Measurements from ENCODE around the gene TMEM235.
A peak's percentile ranks its signal among the peaks of the same experiment; 100 is the strongest.
"Not testable (repeated sequence)": the region's sequence is repeated elsewhere in the genome, so short reads cannot be mapped to it uniquely, and the experiment has no call there.

The TMEM235 gene

GRCh38 chr17:78238823-78239488, 7.5 kb downstream of the TMEM235 start:
- DNase-seq, result no peak

DNA sequence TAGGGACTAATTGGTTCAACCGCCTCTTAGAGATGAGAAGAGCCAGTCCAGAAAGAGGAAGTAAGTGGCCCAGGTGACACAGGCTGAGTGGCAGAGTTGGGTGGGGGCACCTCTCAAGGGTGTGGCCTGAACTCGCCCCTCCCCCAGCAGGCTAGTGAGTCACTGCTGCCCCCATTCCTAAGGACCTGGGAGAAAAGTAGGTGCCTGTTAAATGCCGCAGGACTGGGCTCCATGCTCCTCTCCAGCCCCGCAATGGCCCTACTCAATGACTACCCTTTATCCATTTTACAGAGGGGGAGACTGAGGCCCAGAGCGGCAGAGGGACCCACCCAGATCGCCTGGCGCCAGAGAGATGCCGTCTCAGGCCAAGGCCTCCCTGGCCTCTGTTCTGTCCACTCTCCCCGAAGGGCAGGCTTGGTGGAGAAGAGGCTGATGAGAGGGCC, 8.1 kb downstream of the TMEM235 start:
- DNase-seq, result no peak

DNA sequence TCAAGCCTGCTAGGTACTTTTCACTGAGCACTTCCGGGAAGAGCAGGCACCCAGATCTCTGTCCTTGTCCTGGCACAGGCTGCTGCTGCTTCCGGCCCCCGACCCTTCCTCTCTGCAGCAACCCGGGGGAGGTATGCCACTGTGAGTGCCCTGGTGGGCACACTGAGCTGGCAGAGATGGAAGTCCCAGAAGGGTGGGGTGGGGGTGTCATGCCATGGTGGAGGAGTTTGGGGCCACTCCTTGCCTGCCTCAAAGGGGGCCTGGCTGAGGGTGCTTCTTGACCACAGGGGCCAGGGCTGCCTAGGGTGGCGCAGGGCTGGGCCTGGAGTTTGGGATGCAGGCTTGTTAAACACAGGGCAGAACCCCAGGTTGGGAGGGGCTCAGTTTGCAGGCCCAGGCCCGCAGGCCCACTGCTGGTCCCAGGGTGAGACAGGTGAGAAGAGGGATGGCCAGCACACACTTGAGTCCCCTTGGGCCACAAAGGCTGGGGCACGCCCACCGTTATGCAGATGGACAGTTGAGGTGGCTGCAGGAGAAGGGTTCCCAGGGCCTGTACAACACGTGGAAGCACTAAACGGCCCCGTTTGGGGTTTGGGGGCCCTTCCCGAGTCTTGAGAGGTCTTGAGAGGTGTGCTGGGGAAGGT, 8.7 kb downstream of the TMEM235 start:
- no peak for DNase-seq

- no peak for DNase-seq
Measured at GRCh38 chr17:78240839-78241238, 9.4 kb downstream of the TMEM235 start.

GRCh38 chr17:78241277-78242023, 10.0 kb downstream of the TMEM235 start:
- peak in 1 of 5 experiments; percentile 45 for DNase-seq

GRCh38 chr17:78242024-78242742, 10.8 kb downstream of the TMEM235 start:
- DNase-seq, result peak in 1 of 5 experiments; percentile 29

DNA sequence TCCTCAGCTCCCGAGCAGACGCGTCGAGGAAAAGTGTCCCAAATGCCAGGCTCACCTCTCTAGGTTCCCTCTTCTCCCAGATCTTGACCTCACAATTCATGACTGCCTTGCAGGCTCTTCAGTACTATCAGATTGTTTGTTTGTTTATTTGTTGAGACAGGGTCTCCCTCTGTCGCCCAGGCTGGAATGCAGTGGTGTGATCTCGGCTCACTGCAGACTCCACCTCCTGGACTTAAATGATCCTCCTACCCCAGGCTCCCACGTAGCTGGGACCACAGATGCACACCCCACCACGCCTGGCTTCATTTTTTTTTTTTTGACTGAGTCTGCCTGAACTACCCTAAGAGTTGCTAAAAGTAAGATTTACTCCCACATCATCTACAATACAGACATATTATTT, 15.9 kb downstream of the TMEM235 start:
- DNase-seq, result no peak

- DNase-seq, result no peak
Measured at GRCh38 chr17:78248051-78248914, 16.9 kb downstream of the TMEM235 start.

DNA sequence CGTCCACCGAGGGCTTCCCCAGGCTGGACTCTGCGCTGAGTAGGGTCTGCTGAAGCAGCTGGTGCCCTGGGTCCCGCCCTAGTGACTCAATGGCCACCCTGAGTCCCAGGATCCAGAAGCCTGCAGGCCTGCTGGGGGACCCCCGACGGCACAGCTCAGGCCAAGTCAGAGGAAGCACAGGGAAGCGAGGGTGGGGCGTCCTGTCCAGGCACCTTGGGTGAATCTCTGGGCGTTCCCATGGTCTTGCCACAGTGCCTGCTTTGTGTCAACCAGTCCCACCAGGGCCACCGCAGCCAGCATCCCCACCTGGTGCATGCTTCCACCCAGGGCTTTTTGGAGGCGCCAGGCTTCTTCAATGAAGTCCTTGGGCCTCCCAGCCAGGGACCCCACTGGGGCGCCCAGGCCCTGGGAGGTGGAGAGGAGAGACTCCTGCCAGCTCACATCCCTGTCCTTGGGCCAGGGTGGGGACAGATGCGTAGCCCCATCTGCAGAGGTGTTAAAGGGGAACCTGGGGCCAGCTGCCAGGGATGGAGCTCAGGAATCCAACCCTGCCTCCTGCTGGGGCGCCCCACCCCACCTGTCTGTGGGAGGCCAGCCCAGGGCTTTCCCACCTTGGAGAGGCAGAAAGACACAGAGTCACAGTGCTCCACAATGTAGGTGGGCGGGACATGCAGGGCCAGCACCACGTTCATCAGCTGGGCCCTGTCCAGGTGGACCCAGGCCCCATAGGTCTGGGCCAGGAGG, 17.8 kb downstream of the TMEM235 start:
- DNase-seq, result no peak

DNA sequence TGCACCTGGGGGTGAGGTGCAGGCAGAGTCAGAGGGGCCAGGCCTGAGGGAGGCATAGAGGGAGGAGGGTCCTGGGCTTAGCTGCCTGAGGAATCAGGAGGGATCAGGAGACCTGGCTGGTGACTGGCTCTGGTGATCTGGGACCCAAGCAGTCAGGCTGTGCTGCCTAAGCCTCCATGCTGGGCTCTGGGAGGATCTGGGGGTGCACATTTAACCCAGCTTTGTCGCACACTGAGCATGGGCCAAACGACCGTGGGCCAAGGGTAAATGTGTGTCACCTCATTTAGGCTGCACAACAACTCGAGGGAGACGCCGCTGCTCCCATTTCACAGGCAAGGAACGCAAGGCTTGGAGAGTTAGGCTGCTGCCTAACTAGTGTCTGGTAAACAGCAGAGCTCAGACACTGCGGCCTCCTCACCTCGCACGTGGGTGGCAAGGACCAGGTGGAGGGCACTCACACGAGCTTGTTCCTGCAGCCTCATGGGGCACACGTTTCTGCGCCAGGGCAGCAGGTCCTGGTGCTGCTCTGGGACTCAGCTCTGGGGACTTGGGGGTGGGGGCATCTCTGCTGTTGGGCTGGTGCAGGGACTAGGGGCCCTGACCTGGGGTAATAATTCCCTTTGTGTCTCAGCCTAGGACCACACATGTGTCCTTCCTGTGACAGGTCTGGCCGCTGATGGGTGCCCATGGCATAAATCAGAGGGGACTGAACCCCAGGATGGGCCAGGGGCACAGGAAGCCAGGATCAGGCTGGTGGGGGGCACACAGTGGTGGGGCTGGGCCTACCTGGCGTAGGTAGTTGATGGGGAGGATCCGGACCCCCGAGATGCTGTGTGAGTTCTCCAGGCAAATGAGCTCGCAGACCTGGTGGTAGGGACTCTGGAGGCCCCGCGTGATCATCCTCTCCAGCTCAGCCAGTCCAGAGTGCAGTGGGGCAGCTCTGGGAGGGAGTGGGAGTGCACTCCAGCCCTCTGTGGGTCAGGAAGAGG, 18.7 kb downstream of the TMEM235 start:
- no peak for DNase-seq

GRCh38 chr17:78250891-78251772, 19.7 kb downstream of the TMEM235 start:
- peak; percentile 60 to 86 (median 77) for DNase-seq

DNA sequence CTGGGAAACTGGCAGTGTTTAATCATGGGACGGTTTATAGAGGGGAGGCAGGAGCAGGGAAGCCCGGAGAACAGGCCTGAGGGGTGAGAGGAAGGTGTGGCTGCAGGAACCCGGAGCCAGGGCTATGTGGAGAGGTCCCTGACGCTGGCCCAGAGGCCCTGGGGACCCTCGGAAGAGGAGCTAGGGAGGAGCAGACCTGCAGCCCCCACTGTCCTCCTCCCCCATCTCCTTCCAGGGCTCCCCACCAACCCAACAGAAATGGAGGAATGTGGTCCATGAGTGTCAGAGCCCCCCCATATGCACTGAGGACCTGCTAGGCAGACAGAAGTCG, 20.3 kb downstream of the TMEM235 start:
- DNase-seq, result no peak

GRCh38 chr17:78252111-78252634, 20.7 kb downstream of the TMEM235 start:
- DNase-seq, result peak in 4 of 5 experiments; percentile 34 to 96 (median 76)

DNA sequence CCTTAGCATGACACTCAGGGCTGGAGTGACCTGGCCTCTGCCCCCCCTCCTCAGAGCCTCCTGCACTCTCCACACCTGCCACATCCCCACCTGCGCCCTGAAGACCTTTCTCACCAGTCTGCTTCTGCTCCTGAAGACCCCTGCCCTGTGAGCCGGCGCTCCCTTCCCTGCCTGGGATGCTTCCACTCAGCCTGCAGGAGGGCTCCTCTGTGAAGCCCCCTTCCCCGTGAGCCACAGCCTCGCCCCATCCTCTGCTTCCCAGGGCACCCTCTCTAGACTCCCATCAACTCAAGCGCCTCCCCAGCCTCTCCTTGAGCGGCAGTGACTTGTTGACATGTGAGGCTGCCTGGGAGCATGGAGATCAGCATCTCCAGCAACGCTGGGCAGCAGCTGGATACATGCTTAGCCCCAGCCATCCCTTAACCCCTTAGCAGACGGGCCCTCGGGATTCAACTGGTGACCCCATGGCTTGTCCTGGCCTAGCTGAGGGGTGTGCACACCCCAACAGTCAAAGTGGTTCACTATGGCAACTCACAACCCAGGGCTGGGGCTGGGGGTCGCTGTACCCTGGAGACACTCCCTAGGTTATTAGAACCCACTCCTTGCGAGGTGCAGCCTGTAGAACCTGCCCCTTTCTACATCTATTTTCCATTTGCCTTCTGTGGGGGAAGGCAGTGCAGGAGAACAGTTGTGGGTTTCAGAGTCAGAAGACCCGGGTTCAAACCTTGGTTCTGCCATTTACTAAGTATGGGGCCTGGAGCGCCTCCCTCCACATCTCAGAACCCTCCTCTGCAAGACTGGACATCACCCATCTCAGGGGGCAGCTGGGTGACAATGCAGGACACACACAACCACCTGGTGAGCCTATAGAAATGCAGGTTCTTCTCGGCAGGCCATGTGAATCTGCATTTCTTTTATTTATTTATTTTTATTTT, 21.5 kb downstream of the TMEM235 start:
- DNase-seq, result no peak

DNA sequence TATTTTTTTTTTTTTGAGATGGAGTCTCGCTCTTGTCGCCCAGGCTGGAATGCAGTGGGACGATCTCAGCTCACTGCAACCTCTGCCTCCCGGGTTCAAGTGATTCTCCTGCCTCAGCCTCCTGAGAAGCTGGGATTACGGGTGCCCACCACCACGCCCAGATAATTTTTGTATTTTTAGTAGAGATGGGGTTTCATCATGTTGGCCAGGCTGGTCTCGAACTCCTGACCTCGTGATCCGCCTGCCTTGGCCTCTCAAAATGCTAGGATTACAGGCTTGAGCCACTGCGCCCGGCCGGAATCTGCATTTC, 22.2 kb downstream of the TMEM235 start:
- DNase-seq, result not testable (repeated sequence)

GRCh38 chr17:78253946-78254672, 22.7 kb downstream of the TMEM235 start:
- peak; percentile 60 to 88 (median 72) for DNase-seq

- no peak for DNase-seq
Measured at GRCh38 chr17:78255029-78255656, 23.7 kb downstream of the TMEM235 start.
